PC-9 (cell line): ENCODE results near the gene LARGE1. TPM values are rescaled to one million over a fixed set of nuclear protein-coding genes. Genes with fewer than 3 reads are reported as not detected.

ENCODE experiments used
- BruUV-seq: library from RNA; stranded (reverse); fragments of 400-500 nt; replicated peaks from 2 replicates; lab custom pipeline; 2021; lab: Mats Ljungman, UMichigan
- CTCF ChIA-PET: fragments of 300-600 bp; sonication (Branson Sonifier 250); formaldehyde crosslinking; loops from one replicate; lab custom pipeline; 2022; ENCODE audit warnings: antibody characterized with exemption; lab: Charles Lee
- POLR2A ChIA-PET: fragments of 300-600 bp; sonication (Branson Sonifier 250); formaldehyde crosslinking; loops from one replicate; lab custom pipeline; 2022; ENCODE audit warnings: antibody characterized with exemption; ENCODE audit not compliant: unreplicated experiment; lab: Charles Lee
- DNase-seq, 2 experiments: peaks; one replicate each; pipeline versions ENCODE4 v3.0.0 to v3.0.0-alpha.2; 2015 to 2022; ENCODE audit warnings: mixed read lengths in 1 of 2
- H2AFZ ChIP-seq: fragments of 200-600 bp; sonication (generic); 2 replicates; pipeline ENCODE4 v1.8.1; 2017; ENCODE audit warnings: antibody characterized with exemption
- H3F3A ChIP-seq: fragments of 200-600 bp; sonication (generic); 2 replicates; pipeline ENCODE4 v1.8.1; 2017; ENCODE audit warnings: antibody characterized with exemption, mild to moderate bottlenecking, low read depth; ENCODE audit not compliant: insufficient read depth
- H3K27ac ChIP-seq: fragments of 200-600 bp; sonication (generic); 2 replicates; pipeline ENCODE4 v1.6.1; 2016; ENCODE audit warnings: mixed run types
- H3K27me3 ChIP-seq: fragments of 200-600 bp; sonication (generic); 2 replicates; pipeline ENCODE4 v1.6.1; 2016; ENCODE audit warnings: low read depth, mixed run types; ENCODE audit not compliant: insufficient read depth
- H3K36me3 ChIP-seq: fragments of 200-600 bp; sonication (generic); 2 replicates; pipeline ENCODE4 v1.6.1; 2016; ENCODE audit warnings: low read depth, mixed run types
- H3K4me1 ChIP-seq: fragments of 200-600 bp; sonication (generic); replicated peaks from 2 replicates; pipeline ENCODE4 v1.6.1; 2016; ENCODE audit warnings: mixed run types; ENCODE audit not compliant: insufficient read depth
- H3K4me2 ChIP-seq: fragments of 200-600 bp; sonication (generic); 2 replicates; pipeline ENCODE4 v1.6.1; 2017; ENCODE audit warnings: mixed run types
- H3K4me3 ChIP-seq: fragments of 200-600 bp; sonication (generic); 2 replicates; pipeline ENCODE4 v1.6.1; 2016; ENCODE audit warnings: mixed run types
- H3K79me2 ChIP-seq: fragments of 200-600 bp; sonication (generic); 2 replicates; pipeline ENCODE4 v1.6.1; 2017; ENCODE audit warnings: low read depth, mixed run types
- H3K9me2 ChIP-seq: fragments of 200-600 bp; sonication (generic); 2 replicates; pipeline ENCODE4 v1.8.1; 2017; ENCODE audit warnings: mild to moderate bottlenecking; ENCODE audit not compliant: insufficient read depth
- H3K9me3 ChIP-seq: fragments of 200-600 bp; sonication (generic); 2 replicates; pipeline ENCODE4 v1.8.1; 2016; ENCODE audit warnings: low read depth; ENCODE audit not compliant: insufficient read depth
- H4K20me1 ChIP-seq: fragments of 200-600 bp; sonication (generic); 2 replicates; pipeline ENCODE4 v1.8.1; 2017; ENCODE audit not compliant: insufficient read depth
- CTCF ChIP-seq: fragments of 200-600 bp; sonication (generic); conservative IDR thresholded peaks from 2 replicates; pipeline ENCODE4 v1.6.1; 2017; ENCODE audit warnings: mixed run types, antibody characterized with exemption, mild to moderate bottlenecking, moderate library complexity
- EZH2 ChIP-seq: fragments of 200-600 bp; sonication (generic); IDR thresholded peaks from 2 replicates; pipeline ENCODE4 v1.8.0; 2017; ENCODE audit warnings: antibody characterized with exemption, low read depth
- intact Hi-C: fragments of 100-400 bp; cut with micrococcal nuclease; formaldehyde crosslinking; loops from one replicate; pipeline ENCODE4 v1.10.0; 2022; ENCODE audit not compliant: unreplicated experiment
- total RNA-seq: library from RNA; stranded (reverse); gene quantifications from 2 replicates; pipeline ENCODE4 v1.2.3, GENCODE V29; 2021

The LARGE1 gene
- total RNA-seq, 1 experiment from 2014 or later, result 12.5 TPM

GRCh38 chr22:33723915-33724314 is 196.4 kb downstream of the LARGE1 start:
- H3K4me1 ChIP-seq, result no peaks in the 10 kb centered on the region
- H3K4me2 ChIP-seq, result no peak overlapping the region
- H4K20me1 ChIP-seq, result no peaks in the 10 kb centered on the region
- H3K79me2 ChIP-seq, result no peaks in the 10 kb centered on the region
- peak in 1 of 2 experiments; percentile 31 for DNase-seq
- no peaks in the 10 kb centered on the region for H3K9me3 ChIP-seq
- CTCF ChIA-PET, result interaction anchor here (0.6 kb wide), 1 partner anchor 1325 kb away, joined by 5 read pairs; no protein-coding TSS in a partner anchor
- H3K36me3 ChIP-seq, result no peaks in the 10 kb centered on the region
- H3K4me3 ChIP-seq, result no peak overlapping the region
- BruUV-seq, result no TSS peak
- no peak for TF ChIP-seq EZH2
- TF ChIP-seq CTCF, result no peak
- H2AFZ ChIP-seq, result no peak overlapping the region
- no peak overlapping the region for H3K27ac ChIP-seq
- H3K9me2 ChIP-seq, result no peaks in the 10 kb centered on the region
- POLR2A ChIA-PET, result no interaction called here
- H3F3A ChIP-seq, result no peaks in the 10 kb centered on the region
- intact Hi-C loops, result no loop called here
- no peaks in the 10 kb centered on the region for H3K27me3 ChIP-seq

- no peaks in the 10 kb centered on the region for H3K36me3 ChIP-seq
- no peaks in the 10 kb centered on the region for H3K27me3 ChIP-seq
- H3K4me2 ChIP-seq, result no peak overlapping the region
- H3K27ac ChIP-seq, result no peak overlapping the region
- no peak overlapping the region for H2AFZ ChIP-seq
- H3K9me2 ChIP-seq, result no peaks in the 10 kb centered on the region
- intact Hi-C loops, result no loop called here
- no peaks in the 10 kb centered on the region for H3F3A ChIP-seq
- DNase-seq, result no peak
- ChIA-PET CTCF (no interaction called here), POLR2A (no interaction called here)
- no peaks in the 10 kb centered on the region for H3K4me1 ChIP-seq
- no peaks in the 10 kb centered on the region for H4K20me1 ChIP-seq
- no peaks in the 10 kb centered on the region for H3K9me3 ChIP-seq
- no TSS peak for BruUV-seq
- H3K4me3 ChIP-seq, result no peak overlapping the region
- H3K79me2 ChIP-seq, result no peaks in the 10 kb centered on the region
- TF ChIP-seq CTCF (no peak), EZH2 (no peak)
Observed at GRCh38 chr22:33722816-33723215, 197.5 kb downstream of the LARGE1 start.

GRCh38 chr22:33720166-33720878 is 200.0 kb downstream of the LARGE1 start:
- BruUV-seq, result no TSS peak
- no peak for TF ChIP-seq EZH2
- TF ChIP-seq CTCF, result no peak
- CTCF ChIA-PET, result no interaction called here

More at GRCh38 chr22:33720166-33720878, 200.0 kb downstream of the LARGE1 start:
- Histone ChIP-seq H3K4me2 (no peak overlapping the region), H3K4me1 (no peaks in the 10 kb centered on the region), H2AFZ (no peak overlapping the region), H3K27ac (no peak overlapping the region), H3K4me3 (no peak overlapping the region), H3K9me2 (no peaks in the 10 kb centered on the region), H4K20me1 (no peaks in the 10 kb centered on the region), H3F3A (no peaks in the 10 kb centered on the region), H3K36me3 (no peaks in the 10 kb centered on the region), H3K27me3 (no peaks in the 10 kb centered on the region), H3K79me2 (no peaks in the 10 kb centered on the region), H3K9me3 (no peaks in the 10 kb centered on the region)
- POLR2A ChIA-PET, result no interaction called here
- intact Hi-C loops, result no loop called here
- DNase-seq, result no peak
